MCF 10A (cell line): ENCODE measurements around the gene FAM13A. TPM values are rescaled to one million over a fixed set of nuclear protein-coding genes. Genes with fewer than 3 reads are reported as not detected.

Experiments
- BruUV-seq: library from RNA; stranded (reverse); fragments of 400-500 nt; replicated peaks from 2 replicates; lab custom pipeline; 2021; lab: Mats Ljungman, UMichigan
- CTCF ChIA-PET: fragments of 300-600 bp; sonication (Branson Sonifier 250); formaldehyde crosslinking; extraction: SDS; loops from one replicate; lab custom pipeline; 2021; ENCODE audit warnings: antibody characterized with exemption, inconsistent platforms; lab: Yijun Ruan, JAX
- POLR2A ChIA-PET: fragments of 300-600, 350-650 bp; sonication (Branson Sonifier 250); formaldehyde crosslinking; extraction: SDS; loops from one replicate; lab custom pipeline; 2020; ENCODE audit warnings: antibody characterized with exemption, inconsistent platforms; lab: Yijun Ruan, JAX
- DNase-seq: peaks from one replicate; pipeline ENCODE4 v3.0.0-alpha.2; 2018; ENCODE audit not compliant: unreplicated experiment
- H3K27ac Mint-ChIP-seq: one replicate; pipeline ENCODE4 v1.8.0; 2022; ENCODE audit warnings: mild to moderate bottlenecking, low read depth, mixed read lengths; ENCODE audit not compliant: unreplicated experiment
- H3K27me3 Mint-ChIP-seq: one replicate; pipeline ENCODE4 v1.8.0; 2022; ENCODE audit warnings: mixed read lengths; ENCODE audit not compliant: insufficient read depth, unreplicated experiment
- H3K36me3 Mint-ChIP-seq: one replicate; pipeline ENCODE4 v1.8.0; 2022; ENCODE audit warnings: mild to moderate bottlenecking, moderate library complexity, mixed read lengths; ENCODE audit not compliant: insufficient read depth, unreplicated experiment
- H3K4me1 Mint-ChIP-seq: one replicate; pipeline ENCODE4 v1.8.0; 2022; ENCODE audit warnings: mixed read lengths; ENCODE audit not compliant: insufficient read depth, unreplicated experiment
- H3K4me3 Mint-ChIP-seq: one replicate; pipeline ENCODE4 v1.8.0; 2022; ENCODE audit warnings: mild to moderate bottlenecking, moderate library complexity, mixed read lengths; ENCODE audit not compliant: unreplicated experiment
- H3K9me3 Mint-ChIP-seq: one replicate; pipeline ENCODE4 v1.8.0; 2022; ENCODE audit warnings: mixed read lengths; ENCODE audit not compliant: unreplicated experiment
- intact Hi-C: fragments of 100-400 bp; cut with micrococcal nuclease; formaldehyde crosslinking; loops from 2 replicates; pipeline ENCODE4 v1.14.1; 2022
- total RNA-seq: library from RNA; stranded (reverse); gene quantifications from 2 replicates; pipeline ENCODE4 v1.2.3, GENCODE V29; 2022
- TF ChIP-seq, protein P1 (sequence below): fragments of 200-600 bp; IDR thresholded peaks from one replicate; pipeline ENCODE4 v1.8.0; 2022; ENCODE audit warnings: antibody characterized with exemption, mild to moderate bottlenecking; ENCODE audit not compliant: unreplicated experiment

FAM13A gene
- total RNA-seq, 1 experiment from 2014 or later, result 11.1 TPM

GRCh38 chr4:89072921-89073320 is 15.9 kb upstream of the FAM13A start:
- H3K9me3 Mint-ChIP-seq, result no peaks in the 10 kb centered on the region
- no TSS peak for BruUV-seq
- DNase-seq, result no peak
- ChIA-PET POLR2A (no interaction called here), CTCF (no interaction called here)
- H3K4me1 Mint-ChIP-seq, result no peaks in the 10 kb centered on the region
- H3K4me3 Mint-ChIP-seq, result no peak overlapping the region
- no peak overlapping the region for H3K27ac Mint-ChIP-seq
- H3K36me3 Mint-ChIP-seq, result no peaks in the 10 kb centered on the region
- H3K27me3 Mint-ChIP-seq, result no peaks in the 10 kb centered on the region
- TF ChIP-seq, protein P1, sequence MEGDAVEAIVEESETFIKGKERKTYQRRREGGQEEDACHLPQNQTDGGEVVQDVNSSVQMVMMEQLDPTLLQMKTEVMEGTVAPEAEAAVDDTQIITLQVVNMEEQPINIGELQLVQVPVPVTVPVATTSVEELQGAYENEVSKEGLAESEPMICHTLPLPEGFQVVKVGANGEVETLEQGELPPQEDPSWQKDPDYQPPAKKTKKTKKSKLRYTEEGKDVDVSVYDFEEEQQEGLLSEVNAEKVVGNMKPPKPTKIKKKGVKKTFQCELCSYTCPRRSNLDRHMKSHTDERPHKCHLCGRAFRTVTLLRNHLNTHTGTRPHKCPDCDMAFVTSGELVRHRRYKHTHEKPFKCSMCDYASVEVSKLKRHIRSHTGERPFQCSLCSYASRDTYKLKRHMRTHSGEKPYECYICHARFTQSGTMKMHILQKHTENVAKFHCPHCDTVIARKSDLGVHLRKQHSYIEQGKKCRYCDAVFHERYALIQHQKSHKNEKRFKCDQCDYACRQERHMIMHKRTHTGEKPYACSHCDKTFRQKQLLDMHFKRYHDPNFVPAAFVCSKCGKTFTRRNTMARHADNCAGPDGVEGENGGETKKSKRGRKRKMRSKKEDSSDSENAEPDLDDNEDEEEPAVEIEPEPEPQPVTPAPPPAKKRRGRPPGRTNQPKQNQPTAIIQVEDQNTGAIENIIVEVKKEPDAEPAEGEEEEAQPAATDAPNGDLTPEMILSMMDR, result no peak
- intact Hi-C loops, result no loop called here

DNA sequence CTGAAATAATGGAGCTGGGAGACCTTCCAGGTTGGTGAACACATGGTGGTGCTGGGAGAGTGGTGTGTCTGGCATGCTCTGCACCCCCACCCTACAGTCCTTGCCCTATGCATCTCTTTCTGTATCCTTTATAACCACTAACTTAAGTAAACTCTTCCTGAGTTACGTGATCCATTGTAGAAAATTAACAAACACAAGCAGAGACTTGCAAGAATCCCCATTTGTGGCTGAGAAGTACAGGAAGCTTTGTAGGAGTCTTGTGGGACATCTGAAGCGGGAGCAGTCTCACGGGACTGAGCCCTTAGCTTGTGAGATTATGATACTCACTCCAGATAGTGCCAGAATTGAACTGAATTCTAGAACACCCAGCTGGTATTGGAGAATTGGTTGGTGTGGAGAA is 14.3 kb upstream of the FAM13A start:
- ChIA-PET CTCF (interaction anchor here (1.5 kb wide), 1 partner anchor 14 kb away, joined by 5 read pairs; the partner anchor contains the start of gene FAM13A), POLR2A (interaction anchor here (1.2 kb wide), 1 partner anchor 15 kb away, joined by 4 read pairs; the partner anchor contains the start of gene FAM13A)
- Mint-ChIP-seq H3K4me3 (no peak overlapping the region), H3K27me3 (no peaks in the 10 kb centered on the region), H3K36me3 (no peaks in the 10 kb centered on the region), H3K9me3 (no peaks in the 10 kb centered on the region), H3K27ac (no peak overlapping the region), H3K4me1 (no peaks in the 10 kb centered on the region)
- TF ChIP-seq, protein P1, result no peak
- BruUV-seq, result no TSS peak
- no peak for DNase-seq
- intact Hi-C loops, result no loop called here

- H3K27me3 Mint-ChIP-seq, result no peaks in the 10 kb centered on the region
- no peaks in the 10 kb centered on the region for H3K36me3 Mint-ChIP-seq
- intact Hi-C loops, result no loop called here
- no peaks in the 10 kb centered on the region for H3K4me1 Mint-ChIP-seq
- BruUV-seq, result no TSS peak
- H3K9me3 Mint-ChIP-seq, result no peaks in the 10 kb centered on the region
- no peak overlapping the region for H3K4me3 Mint-ChIP-seq
- DNase-seq, result no peak
- TF ChIP-seq, protein P1, result no peak
- no peak overlapping the region for H3K27ac Mint-ChIP-seq
- CTCF ChIA-PET, result no interaction called here
- POLR2A ChIA-PET, result interaction anchor here (0.6 to 1.0 kb wide), 2 partner anchors 13 to 16 kb away, joined by 3 to 4 read pairs; partner anchors contain the start of gene FAM13A
Observed at GRCh38 chr4:89070041-89070440, 13.1 kb upstream of the FAM13A start.

GRCh38 chr4:89069481-89069880 is 12.5 kb upstream of the FAM13A start:
- TF ChIP-seq, protein P1, result no peak
- H3K4me3 Mint-ChIP-seq, result no peak overlapping the region
- DNase-seq, result no peak

More at GRCh38 chr4:89069481-89069880, 12.5 kb upstream of the FAM13A start:
- H3K27ac Mint-ChIP-seq, result no peak overlapping the region
- no TSS peak for BruUV-seq
- intact Hi-C loops, result no loop called here
- ChIA-PET CTCF (no interaction called here), POLR2A (interaction anchor here (1.0 kb wide), 1 partner anchor 15 kb away, joined by 3 read pairs; no protein-coding TSS in a partner anchor)
- H3K9me3 Mint-ChIP-seq, result no peaks in the 10 kb centered on the region
- H3K27me3 Mint-ChIP-seq, result no peaks in the 10 kb centered on the region
- H3K4me1 Mint-ChIP-seq, result no peaks in the 10 kb centered on the region
- H3K36me3 Mint-ChIP-seq, result no peaks in the 10 kb centered on the region
